Brain pericyte (primary cell): ENCODE data around the gene HVCN1.
"Not testable (repeated sequence)": the region's sequence is repeated elsewhere in the genome, so short reads cannot be mapped to it uniquely, and the experiment has no call there.

Experiments
- DNase-seq: peaks from one replicate; pipeline ENCODE4 v3.0.0-alpha.2; 2012; ENCODE audit warnings: low read depth, low spot score

Gene HVCN1

DNA sequence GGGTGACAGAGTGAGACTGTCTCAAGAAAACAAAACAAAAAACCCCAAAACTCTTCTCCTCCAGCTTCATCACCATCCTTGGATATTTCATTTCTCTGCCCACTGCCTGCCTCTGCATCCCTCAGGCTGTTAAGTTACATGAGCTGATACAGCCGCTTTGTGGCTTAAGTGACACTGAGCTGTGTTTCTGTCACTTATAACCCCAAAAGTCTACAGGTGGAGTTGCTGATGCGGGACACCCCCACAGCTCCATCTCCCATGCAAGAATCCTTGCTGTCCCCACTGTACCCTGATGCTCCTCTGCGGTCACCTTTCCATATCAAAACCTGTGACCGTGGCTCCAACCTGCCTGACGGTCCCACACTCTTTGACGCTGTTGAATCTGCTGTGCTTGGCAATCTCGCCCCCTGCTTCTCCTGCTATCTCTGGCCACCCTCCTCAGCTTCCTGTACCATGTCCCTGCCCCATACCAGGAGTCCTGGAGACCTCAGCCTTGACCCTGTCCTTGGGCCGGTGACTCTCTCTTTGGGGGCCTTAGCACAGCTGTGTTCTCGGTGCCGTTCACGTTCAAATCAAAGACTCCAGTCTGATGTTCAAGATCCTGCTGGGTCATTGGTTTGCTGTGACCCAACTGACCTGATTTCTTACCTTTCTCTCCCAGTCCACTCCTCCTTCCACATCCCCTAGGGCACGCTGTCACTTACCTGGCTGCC lies 20.3 kb downstream of the HVCN1 start:
- DNase-seq: no peak

DNA sequence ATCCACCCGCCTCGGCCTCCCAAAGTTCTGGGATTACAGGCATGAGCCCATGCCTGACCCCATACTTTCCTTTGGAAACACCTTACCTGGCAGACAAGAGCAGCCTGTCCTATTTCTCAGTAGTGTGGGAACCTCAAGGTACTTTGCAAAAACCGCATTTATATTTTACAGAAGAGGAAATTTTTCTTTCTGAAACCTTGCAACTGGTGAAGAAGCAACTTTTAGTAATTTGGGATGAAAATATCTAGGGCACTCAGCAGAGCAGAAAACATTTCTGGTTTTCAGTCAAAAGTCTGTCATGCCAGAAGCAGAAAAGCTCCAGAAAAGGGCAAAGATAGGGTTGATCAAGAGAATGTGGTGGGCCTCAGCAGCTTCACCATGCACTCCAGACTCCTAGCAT lies 21.2 kb downstream of the HVCN1 start:
- no peak for DNase-seq

DNA sequence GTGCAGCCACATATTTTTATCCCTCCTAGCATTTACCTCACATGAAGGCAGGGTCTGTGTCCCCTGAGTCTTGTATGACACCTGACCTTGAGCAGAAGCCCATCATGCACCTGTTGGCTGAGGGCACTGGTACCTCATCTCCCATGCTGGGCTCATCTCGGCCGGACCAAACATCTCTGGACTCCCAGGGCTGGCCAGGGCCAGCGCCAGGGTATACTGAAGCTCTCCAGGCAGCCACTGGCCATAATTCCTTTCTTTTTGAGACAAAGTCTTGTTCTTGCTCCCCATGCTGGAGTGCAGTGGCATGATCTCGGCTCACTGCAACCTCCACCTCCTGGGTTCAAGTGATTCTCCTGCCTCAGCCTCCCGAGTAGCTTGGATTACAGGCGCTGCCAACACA lies 22.0 kb downstream of the HVCN1 start:
- DNase-seq: no peak

DNA sequence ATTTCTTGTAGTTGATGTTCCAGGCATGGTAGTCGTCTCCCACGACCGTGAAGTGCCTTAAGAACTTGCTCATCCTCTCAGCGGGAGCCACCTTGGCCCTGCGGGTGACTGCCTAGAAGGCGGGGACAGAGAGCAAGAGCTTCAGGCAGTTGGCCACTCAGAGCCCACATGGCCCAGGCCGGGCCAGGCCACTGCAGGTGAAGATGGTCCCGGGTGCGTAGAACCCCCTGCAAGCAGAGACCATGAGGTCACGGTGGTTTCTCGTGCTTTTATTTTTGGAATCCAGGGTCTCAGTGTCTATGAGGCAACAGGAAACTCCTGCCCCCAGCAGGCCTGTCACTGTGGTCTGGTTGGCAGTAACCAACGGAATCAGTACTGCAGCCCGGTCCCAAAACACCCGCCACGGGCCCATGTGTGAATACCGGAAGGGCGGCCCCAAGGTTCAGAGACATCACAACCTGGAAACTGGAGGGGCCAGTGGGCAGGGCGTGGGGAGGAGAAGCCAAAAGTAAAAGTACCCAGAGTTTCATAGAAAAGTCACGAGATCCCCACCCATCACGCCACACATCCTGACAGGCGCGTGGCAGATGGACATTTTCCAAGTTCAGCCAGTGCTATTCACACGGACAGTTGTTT lies 27.5 kb downstream of the HVCN1 start:
- DNase-seq: no peak

DNA sequence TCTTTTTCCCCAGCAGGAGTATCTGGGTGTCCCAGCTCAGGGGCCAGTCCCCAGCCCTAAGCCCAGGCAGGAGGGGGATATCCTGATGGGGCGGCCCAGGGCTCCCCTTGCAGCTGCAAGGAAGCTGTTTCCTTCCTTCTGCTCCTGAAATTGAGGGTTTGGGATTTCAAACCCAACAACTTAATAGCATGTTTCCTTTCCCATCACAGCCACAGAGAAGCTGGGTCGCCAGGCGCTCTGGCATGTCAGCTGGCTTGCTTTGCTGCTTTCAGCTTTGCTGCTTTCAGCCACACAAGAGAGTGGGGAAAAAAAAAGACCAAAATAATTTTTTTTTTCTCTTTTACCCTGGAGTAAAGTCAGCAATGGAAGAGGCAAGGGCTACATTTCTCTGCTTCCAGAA lies 30.0 kb downstream of the HVCN1 start:
- DNase-seq: no peak

DNA sequence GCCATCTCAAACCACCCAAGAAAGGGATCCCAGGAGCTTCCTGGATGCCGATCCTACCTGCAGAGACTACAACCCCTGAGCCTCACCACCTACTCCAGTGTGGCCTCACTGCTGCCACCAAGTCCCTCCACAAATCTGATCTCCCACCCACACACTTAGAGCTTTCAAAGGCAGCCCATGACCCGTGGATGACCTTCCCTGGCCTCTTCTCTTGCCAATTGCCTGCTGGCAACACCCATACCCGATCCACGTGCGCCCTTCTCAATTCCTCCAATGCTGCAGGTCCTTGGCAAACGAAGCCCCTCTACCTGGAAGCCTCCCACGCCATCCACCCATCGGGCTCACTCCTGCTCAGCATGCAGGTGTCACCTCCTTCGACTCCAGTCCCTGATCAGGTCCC lies 30.7 kb downstream of the HVCN1 start:
- DNase-seq: no peak

DNA sequence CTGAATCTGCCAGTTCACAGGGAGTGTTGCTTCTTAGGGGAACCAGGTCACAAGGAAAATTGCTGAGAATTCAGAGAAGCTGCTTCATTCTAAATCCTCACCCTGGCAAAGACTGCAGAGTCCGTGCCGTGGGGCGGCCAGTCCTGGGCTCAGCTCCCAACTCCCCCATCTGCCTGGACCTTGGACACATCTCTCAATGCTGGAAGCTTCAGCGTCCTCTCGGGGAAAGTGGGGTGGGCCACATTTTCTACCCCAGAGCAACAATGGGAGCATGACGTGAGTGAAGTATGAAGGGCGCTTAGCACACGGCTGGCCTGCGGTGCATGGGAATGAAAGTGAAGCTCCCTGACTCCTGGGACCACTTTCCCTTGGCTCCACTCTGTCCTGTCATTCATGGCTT lies 31.2 kb downstream of the HVCN1 start:
- DNase-seq: no peak

DNA sequence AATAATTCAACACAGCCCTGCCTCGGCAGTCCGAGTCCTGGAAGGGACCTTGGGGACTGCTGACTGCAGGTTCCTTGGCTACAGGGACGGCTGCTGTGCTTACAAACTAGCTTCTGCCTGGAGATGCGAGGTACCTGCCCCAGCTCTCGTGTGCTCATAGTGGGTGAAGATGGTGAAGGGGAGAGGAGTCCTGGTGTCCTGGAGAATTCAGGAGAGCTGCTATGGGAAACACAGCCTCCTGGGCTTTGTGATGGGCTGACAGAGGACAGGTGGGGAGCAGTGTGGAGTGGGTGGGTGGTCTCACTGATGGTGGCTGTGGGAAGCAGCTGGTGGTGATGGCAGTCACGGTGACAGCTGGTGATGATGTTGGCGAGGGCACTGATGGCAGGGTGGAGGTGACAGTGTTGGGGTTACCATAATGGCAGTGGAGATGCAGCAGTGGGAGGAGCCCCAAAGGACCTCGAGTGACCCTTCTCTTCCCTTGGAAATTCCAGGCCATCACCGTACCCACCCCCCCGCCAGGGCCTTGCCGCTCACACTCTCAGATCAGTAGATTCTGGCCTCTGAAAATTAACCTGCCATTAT lies 32.8 kb downstream of the HVCN1 start:
- no peak for DNase-seq

DNA sequence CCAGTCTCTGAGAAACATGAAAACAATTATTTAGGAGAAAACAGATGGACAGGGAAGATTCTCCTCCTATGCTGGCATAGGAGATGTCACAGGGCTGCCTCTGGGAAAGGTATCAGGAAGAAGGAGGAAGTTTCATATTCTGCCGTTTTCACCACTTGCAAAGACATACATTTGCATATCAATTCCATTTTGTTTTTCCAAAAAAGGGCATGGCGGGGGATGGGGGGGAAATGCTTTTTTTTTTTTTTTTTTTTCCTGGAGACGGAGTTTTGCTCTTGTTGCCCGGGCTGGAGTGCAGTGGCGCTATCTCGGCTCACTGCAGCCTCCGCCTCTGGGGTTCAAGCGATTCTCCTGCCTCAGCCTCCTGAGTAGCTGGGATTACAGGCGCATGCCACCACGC lies 34.7 kb downstream of the HVCN1 start:
- not testable (repeated sequence) for DNase-seq

DNA sequence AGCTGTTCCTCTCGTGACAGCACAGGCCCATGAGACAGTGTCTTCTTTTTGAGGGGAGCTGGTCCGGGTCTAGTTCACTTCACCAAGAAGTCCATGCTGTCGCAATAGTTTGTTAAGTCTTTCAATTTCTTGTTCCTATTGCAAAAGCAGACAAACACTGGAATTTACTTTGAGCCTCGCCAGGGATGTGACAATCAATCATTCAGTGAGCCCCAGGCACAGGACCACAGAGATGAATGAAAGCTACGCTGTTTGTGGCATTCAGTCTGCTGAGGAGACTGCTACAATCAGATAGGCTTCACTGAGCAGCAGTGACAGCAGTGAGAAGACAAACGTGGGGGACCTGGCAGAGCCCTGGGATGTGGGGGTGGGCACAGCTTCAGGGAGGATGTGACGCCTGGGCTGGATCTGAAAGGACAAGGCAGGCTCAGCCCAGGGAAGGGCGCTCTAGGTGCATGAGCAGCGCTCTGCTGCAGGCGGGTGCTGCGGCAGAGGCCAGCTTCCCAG lies 39.5 kb downstream of the HVCN1 start:
- no peak for DNase-seq

DNA sequence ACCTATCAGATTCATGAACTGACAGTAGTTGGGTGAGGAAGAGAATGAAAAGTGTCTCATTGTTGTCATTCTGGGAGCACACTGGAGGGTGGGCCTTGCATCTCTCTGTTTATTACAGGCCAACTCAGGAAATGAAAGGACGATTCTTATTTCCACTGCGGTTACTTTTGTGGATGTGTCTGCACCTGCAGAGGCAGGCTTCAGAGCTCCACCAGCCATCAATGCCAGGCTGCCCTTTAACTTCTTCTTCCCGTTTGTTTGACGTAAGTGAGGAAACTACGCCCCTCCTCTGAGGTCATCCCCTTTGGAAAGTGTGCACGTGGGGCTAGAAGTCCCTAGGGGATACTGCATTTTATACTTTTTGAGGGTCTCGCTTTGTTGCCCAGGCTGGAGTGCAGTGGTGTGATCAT lies 41.3 kb downstream of the HVCN1 start:
- DNase-seq: no peak

DNA sequence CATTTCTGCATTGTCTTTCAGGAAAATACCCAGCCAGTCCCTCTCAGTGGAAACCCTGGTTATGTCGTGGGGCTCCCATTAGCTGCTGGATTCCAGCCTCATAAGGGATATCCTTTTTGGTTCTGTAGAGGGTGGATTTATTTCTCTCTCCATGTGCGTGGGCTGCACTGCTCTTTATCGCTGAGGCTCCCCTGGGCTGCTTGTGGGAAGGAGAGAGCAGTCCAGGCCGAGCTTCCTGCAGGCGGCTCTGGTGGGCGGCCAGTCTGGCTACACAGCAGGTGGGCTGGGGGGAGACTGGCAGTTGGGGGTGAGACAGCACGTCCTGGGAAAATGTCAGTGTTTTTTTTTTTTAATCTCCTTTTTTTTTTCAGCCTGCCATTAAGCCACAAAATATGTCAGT lies 47.4 kb downstream of the HVCN1 start:
- peak; percentile 17 for DNase-seq

DNA sequence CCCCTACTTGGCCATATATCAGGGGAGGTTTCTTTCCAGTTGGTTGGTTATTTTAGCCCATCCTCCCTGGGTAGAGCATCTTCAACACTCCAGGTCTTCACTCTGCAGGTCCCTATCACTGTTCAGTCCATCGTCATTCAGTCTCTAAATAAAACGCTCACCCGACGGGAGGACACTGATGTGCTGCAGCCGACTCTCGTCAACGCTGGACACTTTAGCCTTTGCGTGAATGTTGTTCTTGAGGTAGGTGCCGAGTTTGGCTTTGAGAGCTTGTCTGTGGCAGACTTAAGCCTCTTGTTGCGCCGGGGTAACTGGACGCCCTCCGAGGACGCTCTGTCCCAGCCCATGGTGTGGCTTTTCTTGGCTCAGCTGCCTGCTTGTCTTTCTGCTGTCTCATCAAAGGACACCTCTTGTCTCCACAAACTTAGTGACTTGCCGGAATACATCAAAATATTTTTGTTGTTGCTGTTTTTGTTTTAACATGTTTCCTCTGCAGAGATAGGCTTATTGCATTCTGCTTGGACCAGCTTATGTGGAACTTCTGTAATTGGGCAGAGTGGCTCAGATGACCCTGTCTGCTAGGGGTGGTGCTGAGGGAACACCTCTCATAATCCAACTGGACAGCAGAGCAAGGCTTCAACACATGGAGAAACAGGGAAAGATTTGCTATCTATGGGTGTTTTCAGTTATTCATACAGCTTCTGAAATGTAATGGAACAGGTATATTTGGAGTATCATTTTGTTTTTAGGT lies 48.5 kb downstream of the HVCN1 start:
- DNase-seq: no peak

DNA sequence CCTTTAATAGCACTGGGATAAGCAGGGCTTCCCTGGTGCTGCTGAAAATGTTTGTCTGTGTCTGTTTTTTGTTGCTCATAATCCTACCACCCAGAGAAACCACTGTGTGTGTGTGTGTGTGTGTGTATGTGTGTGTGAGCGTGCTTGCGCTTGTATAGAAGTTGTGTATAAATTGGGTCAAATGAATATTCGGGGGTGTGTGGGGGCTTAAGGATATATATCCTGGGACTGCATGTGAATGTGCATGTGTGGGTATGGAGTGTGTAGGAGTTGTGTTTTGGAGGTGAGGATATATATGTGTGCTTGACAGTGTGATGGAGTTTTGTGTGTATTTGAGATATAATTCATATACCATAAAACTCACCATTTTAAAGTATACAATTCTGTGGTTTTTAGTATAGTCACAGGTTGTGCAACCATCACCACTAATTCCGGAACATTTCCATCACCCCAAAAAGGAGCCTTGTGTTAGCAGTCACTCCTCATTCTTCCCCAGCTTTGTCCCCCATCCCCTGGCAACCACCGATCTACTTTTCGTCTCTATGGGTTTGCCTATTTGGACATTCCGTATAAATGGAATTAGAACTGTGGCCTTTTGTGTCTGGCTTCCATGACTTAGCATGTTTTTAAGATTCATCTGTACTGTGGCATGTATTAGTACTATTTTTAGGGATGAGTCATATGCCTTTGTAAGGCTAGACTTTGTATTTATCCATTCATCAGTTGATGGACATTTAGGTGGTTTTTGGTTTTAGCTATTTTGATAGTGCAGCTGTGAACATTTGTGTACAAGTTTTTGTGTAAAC lies 49.4 kb downstream of the HVCN1 start:
- peak; percentile 13 for DNase-seq

DNA sequence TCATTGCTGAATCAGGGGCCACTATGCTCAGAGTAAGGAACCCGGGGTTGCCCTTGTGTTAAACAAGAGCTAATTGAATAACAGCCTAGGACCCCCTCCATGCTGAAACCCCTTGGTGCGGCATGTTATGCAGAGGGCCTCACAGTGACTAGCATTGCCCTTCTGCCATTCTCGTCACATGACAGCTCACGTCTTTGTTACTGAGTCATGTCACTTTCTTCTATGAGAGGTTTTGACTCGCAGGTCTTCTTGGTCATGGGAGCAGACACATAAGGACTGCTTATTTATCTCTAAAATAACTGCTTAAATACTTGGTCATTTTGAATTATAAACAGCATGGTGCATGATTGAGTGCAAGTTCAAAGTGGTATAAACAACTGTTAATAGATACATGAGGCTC lies 50.1 kb downstream of the HVCN1 start:
- DNase-seq: no peak

DNA sequence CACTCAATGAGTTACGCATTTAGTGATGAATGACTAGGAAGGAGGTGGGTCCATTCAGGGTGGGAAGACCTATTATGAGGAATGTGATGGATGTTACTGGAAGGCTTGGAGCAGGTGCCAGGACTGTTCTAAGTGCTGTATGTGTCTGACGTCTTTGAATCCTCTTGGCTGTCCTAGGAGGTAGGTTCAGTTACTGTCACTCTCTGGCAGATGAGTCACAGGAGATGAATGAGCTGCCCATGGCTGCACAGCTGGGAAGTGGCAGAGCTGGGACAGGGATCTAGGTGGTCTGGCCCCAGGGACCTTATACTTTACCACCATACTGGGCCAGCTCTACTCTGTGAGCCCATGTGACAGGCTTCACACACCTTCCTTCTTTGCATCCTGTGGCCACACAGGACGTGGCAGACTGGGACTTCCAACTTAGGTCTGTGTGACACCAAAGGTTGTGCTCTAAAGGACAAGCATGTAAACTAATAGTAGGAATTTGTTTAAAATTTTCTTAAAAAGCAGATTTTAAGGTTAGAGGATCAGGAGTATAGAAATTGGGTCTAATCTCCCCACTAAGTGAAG lies 51.0 kb downstream of the HVCN1 start:
- DNase-seq: no peak

DNA sequence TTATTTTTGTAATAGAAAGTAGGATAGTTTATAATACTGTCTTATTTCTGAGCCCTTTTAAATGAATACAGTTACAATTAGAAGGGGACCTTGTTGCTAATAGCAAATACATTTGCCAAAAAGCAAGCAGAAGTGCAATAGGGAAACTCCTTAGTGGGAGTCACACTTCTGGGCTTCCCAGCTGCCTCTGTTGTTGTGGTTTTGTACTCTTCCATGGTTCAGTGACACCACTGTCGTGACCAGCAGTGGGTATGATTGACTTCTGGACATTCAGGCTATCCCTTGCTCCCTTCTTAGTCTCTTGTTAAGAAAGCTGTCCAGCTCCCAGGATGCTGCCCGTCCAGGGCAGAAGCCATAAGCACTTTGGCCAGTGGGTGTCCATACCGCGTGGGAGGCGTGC lies 52.4 kb downstream of the HVCN1 start:
- DNase-seq: no peak

DNA sequence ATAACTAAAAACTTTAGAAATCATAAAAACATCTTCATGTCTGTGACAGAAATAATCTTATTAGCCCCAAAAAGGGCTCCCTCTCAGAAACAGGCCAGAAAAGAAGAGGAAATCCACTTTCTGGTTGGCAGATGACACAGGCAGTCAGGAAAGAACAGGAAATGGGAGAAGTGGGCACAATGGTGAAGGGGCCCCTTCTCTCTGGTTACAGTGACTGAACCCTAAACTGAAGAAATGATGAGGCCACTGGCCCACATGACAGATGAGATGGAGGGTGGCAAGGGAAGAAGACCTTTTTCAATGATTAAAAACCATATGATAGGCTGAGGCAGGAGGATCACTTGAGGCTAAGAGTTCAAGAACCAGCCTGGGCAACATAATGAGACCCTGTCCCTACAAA lies 53.9 kb downstream of the HVCN1 start:
- no peak for DNase-seq

DNA sequence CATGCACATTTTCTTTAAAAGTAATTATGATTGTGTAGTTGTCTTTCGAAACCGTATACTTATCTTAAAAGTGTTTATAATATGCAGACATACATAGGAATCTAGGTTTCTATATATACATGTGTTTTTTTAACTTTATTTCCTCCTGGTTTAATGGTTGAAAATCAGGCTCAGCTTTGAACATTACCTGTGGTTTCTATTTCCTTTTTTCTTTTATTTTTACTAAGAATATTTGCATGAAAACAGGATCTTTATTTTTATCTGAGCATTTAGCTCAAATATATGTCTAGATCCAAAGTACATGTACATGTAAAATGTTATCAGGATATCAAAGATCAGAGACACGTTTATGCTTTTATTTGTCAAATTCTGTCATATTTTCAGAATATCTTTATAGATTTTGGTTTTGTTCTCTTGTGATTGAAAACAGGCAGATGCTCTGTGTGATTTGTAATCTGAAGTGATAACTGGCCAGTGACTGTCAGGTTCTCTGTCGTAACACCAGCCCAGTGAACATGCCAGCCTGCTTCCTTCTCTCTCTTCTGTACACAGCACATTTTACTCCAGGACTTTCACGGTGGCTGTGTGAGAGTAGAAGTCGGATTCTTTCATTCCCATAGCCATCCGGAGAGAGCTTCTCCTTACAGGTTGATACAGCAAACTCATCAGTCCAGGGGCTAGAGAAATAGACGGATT lies 61.3 kb downstream of the HVCN1 start:
- DNase-seq: no peak

DNA sequence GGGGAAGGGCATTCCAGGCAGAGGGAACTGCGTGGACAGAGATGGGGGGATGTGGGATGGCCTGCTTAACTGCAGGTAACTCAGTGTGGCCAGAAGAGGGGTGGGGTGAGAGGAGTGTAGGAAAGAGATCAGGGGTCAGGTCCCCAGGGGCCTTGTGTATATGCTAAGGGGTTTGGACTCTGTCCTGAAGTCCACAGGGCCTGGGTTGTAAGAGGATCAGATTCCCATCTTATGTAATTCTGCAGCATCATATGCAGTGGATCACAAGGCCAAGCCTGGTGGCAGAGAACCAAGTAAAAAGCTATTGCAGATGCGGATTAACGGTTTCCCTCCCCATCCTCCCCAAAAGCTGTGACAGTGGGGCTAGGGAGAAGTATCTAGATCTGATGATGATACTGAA lies 66.3 kb downstream of the HVCN1 start:
- DNase-seq: no peak

DNA sequence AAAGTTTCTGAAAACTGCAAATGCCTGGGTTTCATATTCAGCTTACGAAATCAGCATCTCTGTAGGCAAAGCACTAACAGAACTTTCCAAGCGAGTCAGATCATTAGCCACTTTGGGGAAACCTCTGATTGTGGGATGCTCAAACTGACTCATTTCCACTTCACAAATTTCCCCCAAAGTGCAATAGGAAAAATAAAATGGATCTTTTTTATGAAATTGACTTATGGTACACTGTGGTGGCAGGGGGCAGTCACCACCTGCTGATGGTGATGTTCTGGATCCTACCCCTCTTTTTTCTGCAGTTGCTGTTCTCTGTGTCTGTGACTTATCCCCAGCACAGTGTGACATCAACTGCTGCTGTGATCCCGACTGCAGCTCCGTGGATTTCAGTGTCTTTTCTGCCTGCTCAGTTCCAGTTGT lies 69.4 kb downstream of the HVCN1 start:
- DNase-seq: no peak
